SK-N-SH (cell line): ENCODE measurements around the gene NEK7. TPM values are rescaled to one million over a fixed set of nuclear protein-coding genes. Genes with fewer than 3 reads are reported as not detected.

Experiments
- CTCF ChIA-PET: fragments of 300-600, 350-600 bp; formaldehyde crosslinking; extraction: SDS; loops from one replicate; lab custom pipeline; 2021; lab: Yijun Ruan, JAX
- POLR2A ChIA-PET: fragments of 350-600 bp; sonication (Branson Sonifier 250); formaldehyde crosslinking; extraction: SDS; loops from one replicate; lab custom pipeline; 2020; ENCODE audit warnings: antibody characterized with exemption, inconsistent platforms; lab: Yijun Ruan, JAX
- DNase-seq: peaks from one replicate; pipeline ENCODE4 v3.0.0; 2012
- H2AFZ ChIP-seq: fragments of 200-600 bp; sonication (generic); 2 replicates; pipeline ENCODE4 v1.8.1; 2016; ENCODE audit warnings: antibody characterized with exemption, mild to moderate bottlenecking, low read depth
- H3F3A ChIP-seq: fragments of 200-600 bp; sonication (generic); replicated peaks from 2 replicates; pipeline ENCODE3; 2016; ENCODE audit warnings: antibody characterized with exemption, mild to moderate bottlenecking; ENCODE audit not compliant: insufficient read depth
- H3K27ac ChIP-seq, 2 experiments: fragments of 200-500 bp in 1 of 2; fragments of 200-600 bp in 1 of 2; sonication (Bioruptor generic) in 1 of 2; sonication (generic), shearing (Covaris generic) in 1 of 2; 2 replicates each; pipeline versions ENCODE4 v1.5.1 to v1.6.1; 2014 to 2016; ENCODE audit warnings: low read depth in 2 of 2, inconsistent platforms in 1 of 2, low read length in 1 of 2, mild to moderate bottlenecking in 1 of 2, mixed read lengths in 1 of 2
- H3K27me3 ChIP-seq: fragments of 200-600 bp; sonication (generic), shearing (Covaris generic); 2 replicates; pipeline ENCODE4 v1.6.1; 2016; ENCODE audit warnings: mixed run types; ENCODE audit not compliant: insufficient read depth
- H3K36me3 ChIP-seq, 2 experiments: fragments of 200-500 bp in 1 of 2; fragments of 200-600 bp in 1 of 2; sonication (Bioruptor generic) in 1 of 2; sonication (generic) in 1 of 2; replicated peaks in 1 of 2; 2 replicates each; pipeline versions ENCODE3 to v1.5.1; 2014 to 2016; ENCODE audit warnings: low read length in 1 of 2, mild to moderate bottlenecking in 1 of 2; ENCODE audit not compliant: insufficient read depth in 2 of 2, control insufficient read depth in 1 of 2
- H3K4me1 ChIP-seq, 2 experiments: fragments of 200-500 bp in 1 of 2; fragments of 200-600 bp in 1 of 2; sonication (Bioruptor generic) in 1 of 2; sonication (generic), shearing (Covaris generic) in 1 of 2; 2 replicates each; pipeline versions ENCODE4 v1.5.1 to v1.6.1; 2014 to 2016; ENCODE audit warnings: low read depth in 1 of 2, low read length in 1 of 2, mixed run types in 1 of 2; ENCODE audit not compliant: insufficient read depth in 2 of 2, control insufficient read depth in 1 of 2
- H3K4me2 ChIP-seq: fragments of 200-600 bp; sonication (generic), shearing (Covaris generic); 2 replicates; pipeline ENCODE4 v1.6.1; 2017; ENCODE audit warnings: mixed run types
- H3K4me3 ChIP-seq, 2 experiments: fragments of 200-500 bp in 1 of 2; fragments of 200-600 bp in 1 of 2; sonication (Bioruptor generic) in 1 of 2; sonication (generic), shearing (Covaris generic) in 1 of 2; 2 replicates each; pipeline versions ENCODE4 v1.5.1 to v1.8.1; 2014 to 2016; ENCODE audit warnings: low read depth in 2 of 2, inconsistent platforms in 1 of 2, low read length in 1 of 2, mild to moderate bottlenecking in 1 of 2, mixed read lengths in 1 of 2, moderate library complexity in 1 of 2
- H3K79me2 ChIP-seq: fragments of 200-600 bp; sonication (generic); 2 replicates; pipeline ENCODE4 v1.8.1; 2017; ENCODE audit warnings: mild to moderate bottlenecking; ENCODE audit not compliant: insufficient read depth
- H3K9ac ChIP-seq: fragments of 200-600 bp; sonication (generic); 2 replicates; pipeline ENCODE4 v1.6.1; 2017; ENCODE audit warnings: mixed run types
- H3K9me2 ChIP-seq: fragments of 200-600 bp; sonication (generic); 2 replicates; pipeline ENCODE4 v1.6.1; 2017; ENCODE audit warnings: mixed run types
- H3K9me3 ChIP-seq: fragments of 200-600 bp; sonication (generic); 2 replicates; pipeline ENCODE4 v1.6.1; 2017; ENCODE audit warnings: mixed run types, mild to moderate bottlenecking, moderate library complexity
- H4K20me1 ChIP-seq: fragments of 200-600 bp; sonication (generic); 2 replicates; pipeline ENCODE4 v1.6.1; 2017; ENCODE audit warnings: mild to moderate bottlenecking, mixed run types; ENCODE audit not compliant: insufficient read depth
- CHD2 ChIP-seq: fragments of 150-350 bp; IDR thresholded peaks from 2 replicates; pipeline ENCODE4 v1.6.1; 2018; ENCODE audit warnings: low read length; ENCODE audit not compliant: partially characterized antibody
- ELF1 ChIP-seq: IDR thresholded peaks from 2 replicates; pipeline ENCODE4 v1.4.0; 2012
- EP300 ChIP-seq, 2 experiments: IDR thresholded peaks; 2 replicates each; pipeline versions ENCODE4 v1.4.0 to v1.6.1; 2012; ENCODE audit warnings: borderline replicate concordance in 1 of 2, low read depth in 1 of 2, low read length in 1 of 2
- EZH2phosphoT487 ChIP-seq: fragments of 200-600 bp; sonication (generic); IDR thresholded peaks from 2 replicates; pipeline ENCODE4 v1.6.1; 2017; ENCODE audit warnings: low read depth, mixed run types, mild to moderate bottlenecking, antibody characterized with exemption, moderate library complexity, borderline replicate concordance
- FOSL2 ChIP-seq: IDR thresholded peaks from 2 replicates; pipeline ENCODE4 v1.4.0; 2012; ENCODE audit warnings: low read depth, mild to moderate bottlenecking, moderate library complexity, borderline replicate concordance
- FOXJ3 ChIP-seq: sonication (generic); formaldehyde crosslinking; IDR thresholded peaks from 2 replicates; pipeline ENCODE4 v1.5.1; 2020; ENCODE audit warnings: mild to moderate bottlenecking, missing genetic modification reagents
- GABPA ChIP-seq: IDR thresholded peaks from 2 replicates; pipeline ENCODE4 v1.4.0; 2012; ENCODE audit warnings: low read depth, mild to moderate bottlenecking
- GATA2 ChIP-seq: sonication (generic); formaldehyde crosslinking; IDR thresholded peaks from 2 replicates; pipeline ENCODE4 v1.5.0; 2020; ENCODE audit warnings: mild to moderate bottlenecking, missing genetic modification reagents
- JUND ChIP-seq: IDR thresholded peaks from 2 replicates; pipeline ENCODE4 v1.4.0; 2012
- MAX ChIP-seq: IDR thresholded peaks from 2 replicates; pipeline ENCODE4 v1.4.0; 2012; ENCODE audit warnings: low read depth
- MEF2A ChIP-seq: IDR thresholded peaks from 2 replicates; pipeline ENCODE4 v1.4.0; 2012; ENCODE audit warnings: low read depth, borderline replicate concordance
- MXI1 ChIP-seq: IDR thresholded peaks from 2 replicates; pipeline ENCODE4 v1.6.1; 2012; ENCODE audit warnings: mild to moderate bottlenecking, low read depth, low read length, improper control_type of control experiment
- NFIC ChIP-seq: IDR thresholded peaks from 2 replicates; pipeline ENCODE4 v1.4.0; 2012; ENCODE audit warnings: borderline replicate concordance
- POLR2AphosphoS5 ChIP-seq: IDR thresholded peaks from 2 replicates; pipeline ENCODE4 v1.6.1; 2012; ENCODE audit warnings: low read depth, low read length
- REST ChIP-seq: IDR thresholded peaks from 2 replicates; pipeline ENCODE4 v1.6.1; 2012; ENCODE audit warnings: mild to moderate bottlenecking, low read depth, low read length, moderate library complexity
- RFX5 ChIP-seq: IDR thresholded peaks from 2 replicates; pipeline ENCODE4 v1.6.1; 2012; ENCODE audit warnings: mild to moderate bottlenecking, improper control_type of control experiment, low read length
- SIN3A ChIP-seq: IDR thresholded peaks from 2 replicates; pipeline ENCODE4 v1.6.1; 2012; ENCODE audit warnings: low read depth, mild to moderate bottlenecking, low read length, moderate library complexity, borderline replicate concordance
- SMC3 ChIP-seq: IDR thresholded peaks from 2 replicates; pipeline ENCODE4 v1.6.1; 2012; ENCODE audit warnings: low read depth, low read length, improper control_type of control experiment
- TAF1 ChIP-seq: IDR thresholded peaks from 2 replicates; pipeline ENCODE4 v1.6.1; 2012; ENCODE audit warnings: low read depth, mild to moderate bottlenecking, low read length, moderate library complexity, borderline replicate concordance
- TEAD4 ChIP-seq: IDR thresholded peaks from 2 replicates; pipeline ENCODE4 v1.4.0; 2012; ENCODE audit warnings: mild to moderate bottlenecking, borderline replicate concordance; ENCODE audit not compliant: insufficient read depth
- USF2 ChIP-seq: fragments of 150-350 bp; IDR thresholded peaks from 2 replicates; pipeline ENCODE4 v1.6.1; 2017; ENCODE audit warnings: antibody characterized with exemption, low read length, low read depth, borderline replicate concordance
- WGBS: methylation state at CpG from one replicate; pipeline ENCODE4 v1.1.6; 2017; ENCODE audit warnings: low lambda C conversion rate; 5-methylcytosine and 5-hydroxymethylcytosine counted together
- polyA plus RNA-seq, 3 experiments: library from polyadenylated mRNA; depleted of rRNA; stranded (reverse); fragments of >200 nt; gene quantifications; 2 replicates each; pipeline ENCODE4 v1.2.3, GENCODE V29; 2012

Gene NEK7
- polyA plus RNA-seq, 1 of the 3 experiments (the other 2 are of a cell fraction), result 85.8 TPM

GRCh38 chr1:198121056-198121826 is 35.6 kb upstream of the NEK7 start (continued):
- TF ChIP-seq FOXJ3 (CRISPR knock-in tag), result no peak
- TF ChIP-seq TEAD4, result peak; percentile 56; the same call in 1 of the 2 replicates
- no peak for TF ChIP-seq RFX5
- TF ChIP-seq JUND, result peak; percentile 85
- TF ChIP-seq SMC3, result no peak
- TF ChIP-seq NFIC, result peak; percentile 76
- TF ChIP-seq FOSL2, result peak; percentile 94
- TF ChIP-seq REST, result peak; percentile 53; the same call in 1 of the 2 replicates
- TF ChIP-seq EP300 (IDR thresholded peaks at IDR 0.05; ENCODE audit: borderline replicate concordance in 1 of 2, low read depth in 1 of 2, low read length in 1 of 2), result peak in 1 of 2 experiments; percentile 91; a peak in 2 of 4 replicates

- Histone ChIP-seq H3K27ac (peak overlapping the region; percentile 92 to 97), H3K4me1 (peaks cover 28 to 47% of the 10 kb centered on the region in 2 experiments), H3K79me2 (no peaks in the 10 kb centered on the region), H3K27me3 (no peaks in the 10 kb centered on the region), H3K4me3 (no peak overlapping the region), H4K20me1 (no peaks in the 10 kb centered on the region), H3F3A (peaks cover 77% of the 10 kb centered on the region), H3K4me2 (peak overlapping the region; percentile 18; the same call in 1 of the 2 replicates), H3K9ac (peak overlapping the region; percentile 31; the same call in 1 of the 2 replicates), H3K9me3 (no peaks in the 10 kb centered on the region), H2AFZ (peak overlapping the region; percentile 39), H3K36me3 (no peaks in the 10 kb centered on the region), H3K9me2 (no peaks in the 10 kb centered on the region)
- CTCF ChIA-PET, result interaction anchor here (0.5 to 0.6 kb wide), 2 partner anchors 437 to 597 kb away, joined by 3 read pairs; no protein-coding TSS in a partner anchor
- POLR2A ChIA-PET, result no interaction called here
- 100% methylated on average over 1 of the region's 1 CpG for WGBS
- no peak for DNase-seq
- TF ChIP-seq EP300 (IDR thresholded peaks at IDR 0.05; ENCODE audit: borderline replicate concordance in 1 of 2, low read depth in 1 of 2, low read length in 1 of 2), result no peak
- TF ChIP-seq CHD2, result no peak
- no peak for TF ChIP-seq ELF1
- TF ChIP-seq GABPA, result no peak
- TF ChIP-seq MAX, result no peak
- no peak for TF ChIP-seq SIN3A
- TF ChIP-seq MEF2A, result no peak
- no peak for TF ChIP-seq FOXJ3 (CRISPR knock-in tag)
- TF ChIP-seq NFIC, result no peak
- no peak for TF ChIP-seq MXI1
- TF ChIP-seq GATA2 (CRISPR knock-in tag), result no peak
- no peak for TF ChIP-seq JUND
- no peak for TF ChIP-seq USF2
- no peak for TF ChIP-seq TAF1
- TF ChIP-seq EZH2phosphoT487, result no peak
- no peak for TF ChIP-seq POLR2AphosphoS5
These were observed 34.1 kb upstream of the NEK7 start for GRCh38 chr1:198122693-198123092.
